HEK293 (cell line): ENCODE data around the gene MESP2.

ENCODE experiments used
- CTCF ChIA-PET: fragments of 350-600 bp; formaldehyde crosslinking; extraction: SDS; loops from one replicate; lab custom pipeline; 2021; ENCODE audit warnings: antibody characterized with exemption; lab: Yijun Ruan, JAX
- POLR2A ChIA-PET: fragments of 300-600 bp; formaldehyde crosslinking; extraction: SDS; loops from one replicate; lab custom pipeline; 2020; ENCODE audit warnings: antibody characterized with exemption, inconsistent platforms; lab: Yijun Ruan, JAX
- H3K27ac ChIP-seq: fragments of 200-500 bp; sonication (Bioruptor generic); 2 replicates; pipeline ENCODE4 v1.5.1; 2014; ENCODE audit warnings: low read depth, low read length, control low read depth, inconsistent platforms; ENCODE audit errors: extremely low read depth
- H3K36me3 ChIP-seq, 2 experiments: fragments of 200-500 bp in 1 of 2; sonication (Bioruptor generic) in 1 of 2; 1 replicate in 1 of 2; 2 replicates in 1 of 2; pipeline ENCODE4 v1.5.1; 2014 to 2017; ENCODE audit warnings: inconsistent platforms in 2 of 2, low read length in 2 of 2; ENCODE audit not compliant: control insufficient read depth in 2 of 2, insufficient read depth in 1 of 2
- H3K4me1 ChIP-seq: fragments of 200-500 bp; sonication (Bioruptor generic); 2 replicates; pipeline ENCODE4 v1.5.1; 2014; ENCODE audit warnings: mild to moderate bottlenecking, low read length, inconsistent platforms; ENCODE audit not compliant: control insufficient read depth, insufficient read depth
- H3K4me3 ChIP-seq: 2 replicates; pipeline ENCODE4 v1.5.1; 2011; ENCODE audit warnings: low read depth, mild to moderate bottlenecking, control low read depth, low read length, moderate library complexity
- H3K9me3 ChIP-seq: fragments of 200-500 bp; sonication (Bioruptor generic); 2 replicates; pipeline ENCODE4 v1.5.1; 2014; ENCODE audit warnings: low read depth, low read length, inconsistent platforms; ENCODE audit not compliant: control insufficient read depth, insufficient read depth
- BCL11B ChIP-seq: fragments of 450-650 bp; formaldehyde crosslinking; IDR thresholded peaks from 2 replicates; pipeline ENCODE4 v1.5.1; 2016; ENCODE audit warnings: low read depth, missing biosample characterization, missing genetic modification characterization
- HOXD13 ChIP-seq: sonication (generic); formaldehyde crosslinking; IDR thresholded peaks from 2 replicates; pipeline ENCODE4 v1.8.0; 2022; ENCODE audit warnings: missing genetic modification reagents, borderline replicate concordance
- KLF9 ChIP-seq: fragments of 450-650 bp; formaldehyde crosslinking; IDR thresholded peaks from 2 replicates; pipeline ENCODE4 v1.5.1; 2016; ENCODE audit warnings: missing biosample characterization, missing genetic modification characterization, low read depth
- OVOL3 ChIP-seq: fragments of 450-650 bp; formaldehyde crosslinking; IDR thresholded peaks from 2 replicates; pipeline ENCODE4 v1.5.1; 2016; ENCODE audit warnings: missing biosample characterization, missing genetic modification characterization
- PRDM1 ChIP-seq: fragments of 450-650 bp; formaldehyde crosslinking; IDR thresholded peaks from 2 replicates; pipeline ENCODE4; 2016; ENCODE audit warnings: missing biosample characterization, missing genetic modification characterization
- ZBTB21 ChIP-seq: fragments of 450-650 bp; formaldehyde crosslinking; IDR thresholded peaks from 2 replicates; pipeline ENCODE4 v1.5.1; 2017; ENCODE audit warnings: missing biosample characterization, missing genetic modification characterization
- ZBTB48 ChIP-seq: fragments of 450-650 bp; formaldehyde crosslinking; IDR thresholded peaks from 2 replicates; pipeline ENCODE4 v1.5.1; 2016; ENCODE audit warnings: missing biosample characterization, missing genetic modification characterization
- ZFP41 ChIP-seq: fragments of 450-650 bp; formaldehyde crosslinking; IDR thresholded peaks from 2 replicates; pipeline ENCODE4 v1.5.1; 2016; ENCODE audit warnings: missing biosample characterization, missing genetic modification characterization, borderline replicate concordance
- ZNF223 ChIP-seq: fragments of 450-650 bp; formaldehyde crosslinking; IDR thresholded peaks from 2 replicates; pipeline ENCODE4 v1.5.1; 2016; ENCODE audit warnings: missing biosample characterization, missing genetic modification characterization
- ZNF239 ChIP-seq: fragments of 450-650 bp; formaldehyde crosslinking; IDR thresholded peaks from 2 replicates; pipeline ENCODE4 v1.5.1; 2016; ENCODE audit warnings: missing biosample characterization, missing genetic modification characterization
- ZNF514 ChIP-seq: fragments of 450-650 bp; formaldehyde crosslinking; IDR thresholded peaks from 2 replicates; pipeline ENCODE4 v1.5.1; 2016; ENCODE audit warnings: missing biosample characterization, missing genetic modification characterization
- ZNF670 ChIP-seq: fragments of 450-650 bp; formaldehyde crosslinking; IDR thresholded peaks from 2 replicates; pipeline ENCODE4 v1.5.1; 2016; ENCODE audit warnings: missing biosample characterization, missing genetic modification characterization, low read depth
- ZSCAN23 ChIP-seq: fragments of 450-650 bp; formaldehyde crosslinking; IDR thresholded peaks from 2 replicates; pipeline ENCODE4 v1.5.1; 2016; ENCODE audit warnings: missing biosample characterization, missing genetic modification characterization
- TF ChIP-seq, protein P1 (sequence below): fragments of 450-650 bp; formaldehyde crosslinking; IDR thresholded peaks from 2 replicates; pipeline ENCODE4 v1.5.1; 2016; ENCODE audit warnings: missing biosample characterization, missing genetic modification characterization
- TF ChIP-seq, protein P2 (sequence below): fragments of 450-650 bp; formaldehyde crosslinking; IDR thresholded peaks from 2 replicates; pipeline ENCODE4; 2016; ENCODE audit warnings: missing biosample characterization, missing genetic modification characterization
- TF ChIP-seq, protein P3 (sequence below): fragments of 450-650 bp; IDR thresholded peaks from 2 replicates; pipeline ENCODE4 v1.5.1; 2018; ENCODE audit warnings: missing biosample characterization, mild to moderate bottlenecking, missing genetic modification characterization

MESP2 gene

DNA sequence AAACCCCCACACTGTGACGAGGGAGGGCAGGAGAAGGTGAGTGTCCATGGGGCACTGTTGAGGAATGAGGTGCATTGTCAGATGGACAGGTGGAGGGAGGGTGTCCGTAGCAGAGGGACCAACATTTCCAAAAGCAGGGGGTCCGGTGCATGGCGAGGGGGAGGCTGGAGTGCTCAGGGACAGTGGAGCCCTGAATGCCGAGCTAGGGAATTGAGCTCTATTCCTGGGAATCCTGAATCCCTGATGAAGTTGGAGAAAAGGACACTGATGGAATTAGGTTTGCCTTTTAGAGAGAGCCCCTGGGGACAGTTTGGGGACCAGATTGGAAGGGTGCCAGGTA lies 46.4 kb downstream of the MESP2 start:
- H3K36me3 ChIP-seq = no peaks in the 10 kb centered on the region
- no peak overlapping the region for H3K4me3 ChIP-seq
- H3K9me3 ChIP-seq = no peaks in the 10 kb centered on the region
- ChIA-PET POLR2A (interaction anchor here (0.6 kb wide), 1 partner anchor 8 kb away, joined by 3 read pairs; no protein-coding TSS in a partner anchor), CTCF (interaction anchor here (0.7 to 1.0 kb wide), 2 partner anchors 9 to 52 kb away, joined by 4 to 5 read pairs; no protein-coding TSS in a partner anchor)
- 0 out of 2 replicates have a peak, but pooled peaks cover 2% of the 10 kb centered on the region for H3K4me1 ChIP-seq
- TF ChIP-seq ZFP41 (tag by site-specific recombination) (no peak), PRDM1 (tag by site-specific recombination) (no peak), OVOL3 (no peak), ZBTB48 (tag by site-specific recombination) (0 out of 2 replicates have a peak, but pooled peaks have one; percentile 21), ZNF514 (no peak)
- no peak overlapping the region for H3K27ac ChIP-seq

DNA sequence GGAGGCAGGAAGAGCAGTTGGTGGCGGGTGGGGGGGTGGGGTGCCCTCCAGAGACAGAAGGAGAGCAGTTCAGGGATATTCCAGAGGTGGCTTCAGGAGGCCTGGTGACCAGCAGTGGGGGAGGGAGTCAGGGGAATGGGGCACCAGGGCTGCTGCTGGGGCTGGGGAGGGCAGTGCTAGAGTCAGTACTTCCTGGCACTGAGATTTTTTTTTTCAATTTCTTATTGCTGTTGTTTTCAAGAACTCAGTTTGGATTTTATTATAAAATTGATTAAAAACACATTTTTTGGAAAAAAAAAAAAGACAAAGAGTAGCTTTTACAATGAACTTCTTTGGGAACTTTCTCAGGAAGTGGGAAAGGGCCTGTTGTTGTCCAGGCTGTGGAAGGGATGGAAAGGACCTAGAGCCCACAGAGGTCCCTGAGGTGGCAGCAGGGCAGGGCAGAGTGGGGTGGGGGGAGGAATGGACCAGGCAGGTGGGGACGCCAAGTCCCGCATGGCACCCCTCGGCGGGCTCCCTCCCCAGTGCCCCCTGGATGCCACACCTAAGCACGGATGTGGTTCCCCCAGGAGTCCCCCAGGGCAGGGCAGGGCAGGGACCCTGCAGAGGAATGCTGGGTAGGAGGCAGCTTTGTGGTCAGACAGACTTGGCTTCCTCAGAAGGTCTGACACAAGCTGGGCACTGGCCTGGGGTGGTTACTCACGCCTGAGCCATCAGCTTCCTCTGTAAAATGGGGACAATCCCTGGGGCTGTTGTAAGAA lies 47.0 kb downstream of the MESP2 start:
- H3K4me1 ChIP-seq = 0 out of 2 replicates have a peak, but pooled peaks cover 2% of the 10 kb centered on the region
- H3K27ac ChIP-seq = no peak overlapping the region
- no peak for TF ChIP-seq KLF9 (tag by site-specific recombination)
- no peak for TF ChIP-seq ZNF223
- TF ChIP-seq, protein P1, sequence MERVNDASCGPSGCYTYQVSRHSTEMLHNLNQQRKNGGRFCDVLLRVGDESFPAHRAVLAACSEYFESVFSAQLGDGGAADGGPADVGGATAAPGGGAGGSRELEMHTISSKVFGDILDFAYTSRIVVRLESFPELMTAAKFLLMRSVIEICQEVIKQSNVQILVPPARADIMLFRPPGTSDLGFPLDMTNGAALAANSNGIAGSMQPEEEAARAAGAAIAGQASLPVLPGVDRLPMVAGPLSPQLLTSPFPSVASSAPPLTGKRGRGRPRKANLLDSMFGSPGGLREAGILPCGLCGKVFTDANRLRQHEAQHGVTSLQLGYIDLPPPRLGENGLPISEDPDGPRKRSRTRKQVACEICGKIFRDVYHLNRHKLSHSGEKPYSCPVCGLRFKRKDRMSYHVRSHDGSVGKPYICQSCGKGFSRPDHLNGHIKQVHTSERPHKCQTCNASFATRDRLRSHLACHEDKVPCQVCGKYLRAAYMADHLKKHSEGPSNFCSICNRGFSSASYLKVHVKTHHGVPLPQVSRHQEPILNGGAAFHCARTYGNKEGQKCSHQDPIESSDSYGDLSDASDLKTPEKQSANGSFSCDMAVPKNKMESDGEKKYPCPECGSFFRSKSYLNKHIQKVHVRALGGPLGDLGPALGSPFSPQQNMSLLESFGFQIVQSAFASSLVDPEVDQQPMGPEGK (tag by site-specific recombination) = no peak
- no peak for TF ChIP-seq ZSCAN23 (tag by site-specific recombination)
- TF ChIP-seq, protein P2, sequence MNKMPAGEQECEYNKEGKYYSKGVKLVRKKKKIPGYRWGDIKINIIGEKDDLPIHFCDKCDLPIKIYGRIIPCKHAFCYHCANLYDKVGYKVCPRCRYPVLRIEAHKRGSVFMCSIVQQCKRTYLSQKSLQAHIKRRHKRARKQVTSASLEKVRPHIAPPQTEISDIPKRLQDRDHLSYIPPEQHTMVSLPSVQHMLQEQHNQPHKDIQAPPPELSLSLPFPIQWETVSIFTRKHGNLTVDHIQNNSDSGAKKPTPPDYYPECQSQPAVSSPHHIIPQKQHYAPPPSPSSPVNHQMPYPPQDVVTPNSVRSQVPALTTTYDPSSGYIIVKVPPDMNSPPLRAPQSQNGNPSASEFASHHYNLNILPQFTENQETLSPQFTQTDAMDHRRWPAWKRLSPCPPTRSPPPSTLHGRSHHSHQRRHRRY = no peak
- no peaks in the 10 kb centered on the region for H3K9me3 ChIP-seq
- CTCF ChIA-PET = interaction anchor here (0.7 to 1.0 kb wide), 2 partner anchors 8 to 51 kb away, joined by 4 to 5 read pairs; no protein-coding TSS in a partner anchor
- no peak overlapping the region for H3K4me3 ChIP-seq
- POLR2A ChIA-PET = interaction anchor here (0.6 kb wide), 1 partner anchor 8 kb away, joined by 3 read pairs; no protein-coding TSS in a partner anchor
- H3K36me3 ChIP-seq = no peaks in the 10 kb centered on the region

DNA sequence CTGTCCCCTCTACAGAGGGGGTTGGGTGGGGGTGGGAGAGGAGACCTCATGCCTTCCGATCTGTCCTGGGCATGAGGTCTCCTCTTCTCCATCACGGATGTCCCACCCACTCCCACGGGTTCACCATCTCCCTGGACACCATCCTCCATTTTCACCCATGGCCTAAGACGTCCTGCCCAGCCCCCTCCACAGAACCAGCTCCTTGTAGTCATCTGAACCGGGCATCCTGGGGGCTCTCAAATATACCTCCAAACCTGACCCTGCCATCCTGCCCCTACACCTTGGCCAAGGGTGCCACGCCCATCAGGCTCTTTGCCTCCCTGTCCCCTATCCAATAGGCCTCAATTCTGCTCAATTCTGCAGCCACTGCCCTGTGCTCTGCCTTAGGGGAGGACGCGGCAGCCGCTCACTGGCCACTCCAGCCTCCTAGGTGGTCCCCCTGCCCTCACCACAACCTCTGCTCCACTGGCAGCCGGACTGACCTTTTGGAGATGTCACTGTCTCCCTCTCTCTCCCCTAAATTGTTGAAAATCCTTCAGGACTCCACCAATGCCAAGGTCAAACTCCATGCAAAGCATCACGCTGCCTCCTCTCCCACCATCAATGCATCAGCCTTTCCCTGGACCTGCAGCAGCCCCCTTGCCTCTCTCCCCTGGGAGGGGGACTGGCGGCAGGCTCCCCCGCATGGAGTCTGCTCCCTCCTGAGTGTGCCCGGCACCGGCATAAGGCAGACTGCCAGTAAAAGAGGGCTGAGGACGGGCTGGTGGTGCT lies 47.9 kb downstream of the MESP2 start:
- Histone ChIP-seq H3K27ac (no peak overlapping the region), H3K4me1 (no peaks in the 10 kb centered on the region), H3K36me3 (no peaks in the 10 kb centered on the region), H3K9me3 (no peaks in the 10 kb centered on the region), H3K4me3 (no peak overlapping the region)
- POLR2A ChIA-PET = no interaction called here
- CTCF ChIA-PET = no interaction called here
- TF ChIP-seq ZNF514 = no peak
- TF ChIP-seq ZBTB21 (tag by site-specific recombination) = no peak
- TF ChIP-seq, protein P3, sequence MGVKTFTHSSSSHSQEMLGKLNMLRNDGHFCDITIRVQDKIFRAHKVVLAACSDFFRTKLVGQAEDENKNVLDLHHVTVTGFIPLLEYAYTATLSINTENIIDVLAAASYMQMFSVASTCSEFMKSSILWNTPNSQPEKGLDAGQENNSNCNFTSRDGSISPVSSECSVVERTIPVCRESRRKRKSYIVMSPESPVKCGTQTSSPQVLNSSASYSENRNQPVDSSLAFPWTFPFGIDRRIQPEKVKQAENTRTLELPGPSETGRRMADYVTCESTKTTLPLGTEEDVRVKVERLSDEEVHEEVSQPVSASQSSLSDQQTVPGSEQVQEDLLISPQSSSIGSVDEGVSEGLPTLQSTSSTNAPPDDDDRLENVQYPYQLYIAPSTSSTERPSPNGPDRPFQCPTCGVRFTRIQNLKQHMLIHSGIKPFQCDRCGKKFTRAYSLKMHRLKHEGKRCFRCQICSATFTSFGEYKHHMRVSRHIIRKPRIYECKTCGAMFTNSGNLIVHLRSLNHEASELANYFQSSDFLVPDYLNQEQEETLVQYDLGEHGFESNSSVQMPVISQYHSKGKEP (tag by site-specific recombination) = no peak
- TF ChIP-seq BCL11B (tag by site-specific recombination) = no peak
- TF ChIP-seq KLF9 (tag by site-specific recombination) = 0 out of 2 replicates have a peak, but pooled peaks have one; percentile 35
- no peak for TF ChIP-seq HOXD13 (CRISPR knock-in tag)
- no peak for TF ChIP-seq ZNF239
- TF ChIP-seq ZNF670 (tag by site-specific recombination) = no peak
